HL-60/S4 treated with retinoic acid at 250 ng/mL for 4 days and 3 days (cell line): ENCODE results near the gene LUZP1.
"Not testable (repeated sequence)": the region's sequence is repeated elsewhere in the genome, so short reads cannot be mapped to it uniquely, and the experiment has no call there.

Experiments
- in situ Hi-C: fragments of 300-500 bp; cut with MboI; formaldehyde crosslinking; loops from 2 replicates; pipeline ENCODE4 v1.7.0; 2022; ENCODE audit warnings: low sequenced_read_pairs

Gene LUZP1

GRCh38 chr1:23168445-23169194, at the start of gene LUZP1:
Gene LUZP1, minus strand, starts transcription at chr1:23168856.
- in situ Hi-C loops, result no loop called here

- in situ Hi-C loops, result no loop called here
Measured at GRCh38 chr1:23217421-23218115, 48.9 kb upstream of the LUZP1 start, which contains the start of gene HTR1D. Gene HTR1D, minus strand, starts transcription at chr1:23217502. Its CDS starts 23,283 bp downstream, at chr1:23194219.

GRCh38 chr1:23216771-23217420, 48.2 kb upstream of the LUZP1 start:
- in situ Hi-C loops, result no loop called here

- in situ Hi-C loops, result no loop called here
Measured at GRCh38 chr1:23215751-23216449, 47.2 kb upstream of the LUZP1 start.

GRCh38 chr1:23215291-23215690, 46.6 kb upstream of the LUZP1 start:
- in situ Hi-C loops, result no loop called here

GRCh38 chr1:23214640-23215039, 46.0 kb upstream of the LUZP1 start:
- in situ Hi-C loops, result no loop called here

- in situ Hi-C loops, result no loop called here
Measured at GRCh38 chr1:23211955-23212354, 43.3 kb upstream of the LUZP1 start.

GRCh38 chr1:23210963-23211362, 42.3 kb upstream of the LUZP1 start:
- in situ Hi-C loops, result no loop called here

GRCh38 chr1:23210351-23210785, 41.7 kb upstream of the LUZP1 start:
- in situ Hi-C loops, result no loop called here

- in situ Hi-C loops, result no loop called here
Measured at GRCh38 chr1:23209770-23210169, 41.1 kb upstream of the LUZP1 start.

- in situ Hi-C loops, result no loop called here
Measured at GRCh38 chr1:23208527-23208926, 39.9 kb upstream of the LUZP1 start.

- in situ Hi-C loops, result not testable (repeated sequence)
Measured at GRCh38 chr1:23207733-23208132, 39.1 kb upstream of the LUZP1 start.

GRCh38 chr1:23202263-23202749, 33.6 kb upstream of the LUZP1 start:
- in situ Hi-C loops, result no loop called here

- in situ Hi-C loops, result no loop called here
Measured at GRCh38 chr1:23200883-23201282, 32.2 kb upstream of the LUZP1 start.

- in situ Hi-C loops, result no loop called here
Measured at GRCh38 chr1:23198373-23198772, 29.7 kb upstream of the LUZP1 start.

GRCh38 chr1:23196627-23197328, 28.1 kb upstream of the LUZP1 start:
- in situ Hi-C loops, result no loop called here

GRCh38 chr1:23194119-23194984, 25.7 kb upstream of the LUZP1 start:
- in situ Hi-C loops, result no loop called here

- in situ Hi-C loops, result no loop called here
Measured at GRCh38 chr1:23193391-23194118, 24.9 kb upstream of the LUZP1 start.

- in situ Hi-C loops, result no loop called here
Measured at GRCh38 chr1:23191199-23191598, 22.5 kb upstream of the LUZP1 start.
